Upper lobe of left lung (tissue), 4 donors: ENCODE measurements around the gene HIVEP3.

Source experiments
- CTCF ChIP-seq, 6 experiments: fragments of 450-650 bp in 4 of 6; fragments of 200-600 bp in 2 of 6; sonication (generic) in 2 of 6; IDR thresholded peaks; one replicate each; pipeline ENCODE4 v1.5.1; 2016 to 2019; ENCODE audit warnings: antibody characterized with exemption in 6 of 6
- POLR2AphosphoS5 ChIP-seq, 2 donors: sonication (generic); formaldehyde crosslinking; IDR thresholded peaks; one replicate each; pipeline ENCODE4 v1.5.1; 2017; ENCODE audit warnings: antibody characterized with exemption in 2 of 2

GRCh38 chr1:41907446-41907845, 11.3 kb downstream of the HIVEP3 start:
- no peak for TF ChIP-seq POLR2AphosphoS5 (IDR thresholded peaks at IDR 0.05)
- TF ChIP-seq CTCF (IDR thresholded peaks at IDR 0.05): no peak
